Retinal pigment epithelial cell (primary cell): ENCODE results near the gene CCDC51.
"Not testable (repeated sequence)": the region's sequence is repeated elsewhere in the genome, so short reads cannot be mapped to it uniquely, and the experiment has no call there.

Experiments used
- DNase-seq: peaks from one replicate; pipeline ENCODE4 v3.0.0-alpha.2; 2010; ENCODE audit warnings: low read depth
- H3K4me3 ChIP-seq: 2 replicates; pipeline ENCODE4 v1.5.1; 2011; ENCODE audit warnings: mild to moderate bottlenecking, low read length, control low read depth, moderate library complexity
- CTCF ChIP-seq: conservative IDR thresholded peaks from 2 replicates; pipeline ENCODE4 v1.5.1; 2011; ENCODE audit warnings: low read depth, low read length, control low read depth, inconsistent platforms

CCDC51 gene

GRCh38 chr3:48404440-48405342, 35.2 kb downstream of the CCDC51 start:
- H3K4me3 ChIP-seq: no peak overlapping the region
- TF ChIP-seq CTCF: no peak

GRCh38 chr3:48403533-48404439, 36.1 kb downstream of the CCDC51 start:
- DNase-seq: no peak
- H3K4me3 ChIP-seq: no peak overlapping the region
- no peak for TF ChIP-seq CTCF

More at GRCh38 chr3:48404440-48405342, 35.2 kb downstream of the CCDC51 start:
- DNase-seq: no peak

GRCh38 chr3:48402907-48403306, 37.0 kb downstream of the CCDC51 start:
- no peak overlapping the region for H3K4me3 ChIP-seq
- TF ChIP-seq CTCF: no peak
- no peak for DNase-seq

GRCh38 chr3:48402281-48402732, 37.6 kb downstream of the CCDC51 start:
- TF ChIP-seq CTCF: no peak
- peak; percentile 52 for DNase-seq

GRCh38 chr3:48401434-48401901, 38.5 kb downstream of the CCDC51 start:
- not testable (repeated sequence) for DNase-seq, H3K4me3 ChIP-seq

More at GRCh38 chr3:48402281-48402732, 37.6 kb downstream of the CCDC51 start:
- no peak overlapping the region for H3K4me3 ChIP-seq

GRCh38 chr3:48400824-48401433, 39.0 kb downstream of the CCDC51 start:
- TF ChIP-seq CTCF: peak; percentile 70
- no peak for DNase-seq
- H3K4me3 ChIP-seq: no peak overlapping the region
